ENCODE data around the gene CTTN. TPM values are rescaled to one million over a fixed set of nuclear protein-coding genes. Genes with fewer than 3 reads are reported as not detected.
A peak's percentile ranks its signal among the peaks of the same experiment; 100 is the strongest.

CTTN gene
- total RNA-seq, 1 experiment from 2014 or later = 503 TPM

- Histone ChIP-seq H3K4me3 (ENCODE audit: low read depth in 2 of 2, low read length in 2 of 2) (no peak overlapping the region), H3K4me1 (ENCODE audit: control insufficient read depth, insufficient read depth, low read length) (peaks cover 5% of the 10 kb centered on the region), H3K27ac (ENCODE audit: low read length) (no peak overlapping the region; the same call in 1 of the 2 replicates), H3K36me3 (ENCODE audit: control insufficient read depth, insufficient read depth, low read length) (no peaks in the 10 kb centered on the region), H3K27me3 (ENCODE audit: control insufficient read depth, insufficient read depth, low read length) (no peaks in the 10 kb centered on the region), H3K9me3 (ENCODE audit: control insufficient read depth, insufficient read depth, low read depth, low read length) (no peaks in the 10 kb centered on the region)
- TF ChIP-seq CTCF (IDR thresholded peaks at IDR 0.05) (peak; percentile 97), TCF7L2 (IDR thresholded peaks at IDR 0.05; ENCODE audit: low read depth, low read length) (no peak), REST (IDR thresholded peaks at IDR 0.05; ENCODE audit: insufficient read depth in 1 of 2, low read depth in 2 of 2, low read length in 1 of 2) (no peak), SIN3A (IDR thresholded peaks at IDR 0.05; ENCODE audit: borderline replicate concordance, insufficient read depth, low read depth, low read length) (no peak), POLR2AphosphoS5 (IDR thresholded peaks at IDR 0.05; ENCODE audit: low read depth, low read length) (no peak)
- in situ Hi-C loops (cut with HindIII; ENCODE audit: low pct_unique_long_range_greater_than_20kb, low sequenced_read_pairs) = no loop called here
- intact Hi-C loops (cut with micrococcal nuclease; ENCODE audit: unreplicated experiment) = loop anchor here (1.0 to 5.0 kb wide), 3 partner anchors 60 to 613 kb away; no protein-coding TSS in a partner anchor
- ChIA-PET CTCF (interaction anchor here (0.6 to 1.4 kb wide), 7 partner anchors 13 to 559 kb away, joined by 3 to 8 read pairs (median 3); no protein-coding TSS in a partner anchor), POLR2A (no interaction called here)
- BruUV-seq (replicated peaks) = no TSS peak
- DNase-seq (ENCODE audit: low read depth, low spot score) = peak; percentile 35
- ATAC-seq = peak; percentile 73
Observed at GRCh38 chr11:70467201-70468085, 69.1 kb downstream of the CTTN start.

- intact Hi-C loops (cut with micrococcal nuclease; ENCODE audit: unreplicated experiment) = loop anchor here (5.0 kb wide), 1 partner anchor 59 kb away; no protein-coding TSS in a partner anchor
- no peak for ATAC-seq
- no TSS peak for BruUV-seq (replicated peaks)
- CTCF ChIA-PET = interaction anchor here (0.9 to 1.5 kb wide), 3 partner anchors 12 to 328 kb away, joined by 3 to 8 read pairs (median 7); no protein-coding TSS in a partner anchor
- Histone ChIP-seq H3K9me3 (ENCODE audit: control insufficient read depth, insufficient read depth, low read depth, low read length) (no peaks in the 10 kb centered on the region), H3K4me1 (ENCODE audit: control insufficient read depth, insufficient read depth, low read length) (peaks cover 5% of the 10 kb centered on the region), H3K27me3 (ENCODE audit: control insufficient read depth, insufficient read depth, low read length) (no peaks in the 10 kb centered on the region), H3K36me3 (ENCODE audit: control insufficient read depth, insufficient read depth, low read length) (no peaks in the 10 kb centered on the region), H3K4me3 (ENCODE audit: low read depth in 2 of 2, low read length in 2 of 2) (no peak overlapping the region), H3K27ac (ENCODE audit: low read length) (peak overlapping the region; percentile 37; the same call in 1 of the 2 replicates)
- POLR2A ChIA-PET = interaction anchor here (0.6 to 0.7 kb wide), 2 partner anchors 236 to 1895 kb away, joined by 4 to 5 read pairs; no protein-coding TSS in a partner anchor
- in situ Hi-C loops (cut with HindIII; ENCODE audit: low pct_unique_long_range_greater_than_20kb, low sequenced_read_pairs) = no loop called here
- DNase-seq (ENCODE audit: low read depth, low spot score) = no peak
- TF ChIP-seq POLR2AphosphoS5 (IDR thresholded peaks at IDR 0.05; ENCODE audit: low read depth, low read length) = no peak
- no peak for TF ChIP-seq REST (IDR thresholded peaks at IDR 0.05; ENCODE audit: insufficient read depth in 1 of 2, low read depth in 2 of 2, low read length in 1 of 2)
- TF ChIP-seq TCF7L2 (IDR thresholded peaks at IDR 0.05; ENCODE audit: low read depth, low read length) = no peak
- TF ChIP-seq CTCF (IDR thresholded peaks at IDR 0.05) = no peak
- TF ChIP-seq SIN3A (IDR thresholded peaks at IDR 0.05; ENCODE audit: borderline replicate concordance, insufficient read depth, low read depth, low read length) = no peak
Observed at GRCh38 chr11:70468256-70469195, 70.2 kb downstream of the CTTN start.

Data from Panc1 (cell line).